ENCODE results near the gene COL20A1. TPM values are rescaled to one million over a fixed set of nuclear protein-coding genes. Genes with fewer than 3 reads are reported as not detected.

Gene COL20A1
- total RNA-seq, 1 experiment from 2014 or later = 0.97 TPM

DNA sequence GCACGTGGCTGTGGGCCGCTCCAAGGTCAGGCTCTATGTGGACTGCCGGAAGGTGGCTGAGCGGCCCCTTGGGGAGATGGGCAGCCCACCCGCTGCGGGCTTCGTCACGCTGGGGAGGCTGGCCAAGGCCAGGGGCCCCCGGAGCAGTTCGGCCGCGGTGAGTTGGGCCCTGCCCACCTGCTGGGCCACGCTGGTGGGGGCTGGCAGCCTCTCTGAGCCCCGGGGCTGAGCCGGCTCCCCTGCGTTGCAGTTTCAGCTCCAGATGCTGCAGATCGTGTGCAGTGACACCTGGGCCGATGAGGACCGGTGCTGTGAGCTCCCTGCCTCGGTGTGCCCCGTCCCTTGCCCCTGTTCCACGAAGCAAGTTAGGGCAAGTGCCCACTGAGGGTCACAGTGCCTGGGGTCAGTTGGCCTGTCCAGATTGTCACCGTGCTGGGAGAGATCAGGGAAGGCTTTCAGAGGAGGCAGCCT lies 27.1 kb downstream of the COL20A1 start:
- no peak for DNase-seq (ENCODE audit: low read depth)

GRCh38 chr20:63320616-63321147 lies 27.7 kb downstream of the COL20A1 start:
- no peak for DNase-seq (ENCODE audit: low read depth)

GRCh38 chr20:63321148-63321831 lies 28.3 kb downstream of the COL20A1 start:
- peak; percentile 47 for DNase-seq (ENCODE audit: low read depth)

DNA sequence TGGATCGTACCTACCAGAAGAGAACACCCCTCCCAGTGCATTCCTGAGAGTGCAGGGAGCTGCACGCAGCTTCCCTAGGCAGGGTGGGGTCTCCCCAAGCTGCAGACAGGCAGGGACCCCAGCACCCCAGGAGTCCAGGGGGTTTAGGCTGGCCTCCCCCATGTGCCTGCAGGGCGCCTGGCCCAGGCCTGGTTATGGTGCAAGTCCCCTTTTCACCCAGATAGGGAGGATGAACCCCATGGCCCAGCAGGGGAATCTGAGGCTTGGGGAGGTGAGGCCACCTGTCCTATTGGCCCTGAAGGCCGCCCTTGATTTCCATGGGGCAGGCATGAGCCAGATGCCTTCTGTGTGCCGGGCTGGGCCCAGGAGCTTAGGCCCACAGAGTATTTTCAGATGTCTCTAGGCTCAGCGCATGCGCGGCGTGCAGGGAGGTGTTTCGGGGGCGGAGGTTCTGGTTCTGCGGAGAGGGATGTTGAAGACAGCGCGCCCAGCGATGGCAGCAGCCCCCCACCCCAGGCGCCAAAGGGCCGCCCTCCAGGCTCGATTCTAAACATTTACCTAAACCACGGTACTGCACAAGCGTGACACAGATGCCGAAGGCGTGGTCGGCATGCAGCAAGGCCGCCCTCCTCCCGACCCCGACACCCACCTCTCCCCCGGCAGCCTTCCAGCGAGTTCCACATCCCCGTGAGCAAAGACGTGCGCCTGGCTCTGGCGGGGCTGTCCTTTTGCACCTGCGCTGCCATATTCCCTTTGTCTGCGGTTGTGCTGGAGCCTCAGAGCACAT lies 29.4 kb downstream of the COL20A1 start:
- no peak for DNase-seq (ENCODE audit: low read depth)

DNA sequence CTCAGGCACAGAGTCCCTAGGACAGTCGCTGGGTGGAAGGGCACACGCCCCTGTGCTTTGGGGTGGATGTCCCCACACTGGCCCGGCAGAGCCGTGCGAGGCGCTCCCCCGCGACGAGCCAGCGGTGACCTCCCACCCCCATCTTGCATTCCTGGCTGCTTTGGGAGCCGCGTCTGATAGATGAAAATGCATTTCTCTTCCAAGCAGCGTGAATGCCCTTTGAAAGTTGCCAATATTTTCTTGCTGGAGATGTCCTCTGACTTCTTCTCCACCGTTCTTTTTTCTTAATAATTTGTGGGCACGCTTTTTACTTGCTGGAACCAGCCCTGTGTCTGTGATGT lies 29.9 kb downstream of the COL20A1 start:
- DNase-seq (ENCODE audit: low read depth) = no peak

DNA sequence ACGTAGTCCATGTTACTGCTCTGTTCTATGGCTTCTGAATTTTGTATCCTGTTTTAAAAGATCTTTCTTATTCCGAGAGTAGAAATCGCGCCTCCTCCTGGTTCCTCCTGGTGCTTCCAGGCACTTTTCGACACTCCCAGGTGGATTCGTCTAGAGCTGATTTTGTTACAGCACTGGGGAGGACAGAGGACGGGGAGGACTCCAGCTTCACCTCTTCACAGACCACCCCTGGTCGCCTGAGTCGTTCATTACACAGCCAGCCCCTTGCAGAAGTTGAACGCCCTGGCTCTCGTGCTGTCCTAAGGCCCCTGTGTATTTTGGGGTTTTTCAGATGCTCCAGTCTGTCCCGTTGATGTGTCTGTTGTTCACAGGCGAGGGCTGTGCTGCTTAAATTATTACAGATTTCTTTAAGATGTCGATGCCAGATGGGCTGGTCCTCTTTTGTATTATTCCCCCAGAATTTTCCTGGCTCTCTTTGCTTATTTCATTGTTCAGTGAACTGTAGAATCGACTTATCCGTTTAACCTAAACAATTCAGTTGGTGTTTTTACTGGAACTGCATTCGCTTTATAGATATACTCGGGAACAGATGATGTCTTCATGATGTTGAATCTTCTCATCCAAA lies 30.5 kb downstream of the COL20A1 start:
- no peak for DNase-seq (ENCODE audit: low read depth)

- DNase-seq (ENCODE audit: low read depth) = no peak
Observed at GRCh38 chr20:63325021-63325471, 32.1 kb downstream of the COL20A1 start.

DNA sequence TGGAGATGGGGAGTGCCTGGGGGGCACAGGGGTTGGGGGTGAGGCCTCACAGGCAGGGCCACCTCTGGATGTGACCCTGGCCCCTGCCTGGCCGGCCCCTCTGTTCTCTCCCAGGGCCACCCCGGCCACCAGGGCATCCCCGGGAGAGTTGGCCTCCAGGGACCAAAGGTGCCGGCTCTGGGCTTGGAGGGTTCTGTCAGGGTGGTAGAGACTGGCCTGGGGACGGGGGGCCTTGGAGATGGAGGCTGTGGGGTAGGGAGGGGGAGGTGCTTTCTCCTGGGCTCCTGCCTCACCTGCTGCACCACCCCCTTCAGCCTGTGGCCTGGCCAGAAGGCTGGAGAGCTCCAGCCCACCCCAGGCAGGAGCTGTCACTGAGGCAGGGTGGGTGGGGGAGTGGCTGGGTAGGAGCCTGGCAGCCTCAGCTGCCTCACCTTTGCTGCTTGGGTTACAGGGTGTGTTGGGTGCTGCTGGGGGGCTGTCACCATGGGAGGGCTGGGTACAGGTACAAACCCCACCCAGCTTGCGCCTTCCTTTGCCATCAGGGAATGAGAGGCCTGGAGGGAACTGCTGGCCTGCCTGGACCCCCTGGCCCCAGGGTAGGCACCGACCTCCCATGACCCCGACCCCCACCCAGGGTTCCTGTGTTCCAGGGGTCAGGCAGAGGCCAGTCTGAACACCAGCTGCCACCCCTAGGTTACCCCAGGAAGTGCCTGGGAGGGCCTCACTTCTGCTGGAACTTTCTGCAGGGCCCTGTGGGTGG lies 32.7 kb downstream of the COL20A1 start:
- no peak for DNase-seq (ENCODE audit: low read depth)

GRCh38 chr20:63326314-63327230 lies 33.6 kb downstream of the COL20A1 start:
- DNase-seq (ENCODE audit: low read depth) = no peak

DNA sequence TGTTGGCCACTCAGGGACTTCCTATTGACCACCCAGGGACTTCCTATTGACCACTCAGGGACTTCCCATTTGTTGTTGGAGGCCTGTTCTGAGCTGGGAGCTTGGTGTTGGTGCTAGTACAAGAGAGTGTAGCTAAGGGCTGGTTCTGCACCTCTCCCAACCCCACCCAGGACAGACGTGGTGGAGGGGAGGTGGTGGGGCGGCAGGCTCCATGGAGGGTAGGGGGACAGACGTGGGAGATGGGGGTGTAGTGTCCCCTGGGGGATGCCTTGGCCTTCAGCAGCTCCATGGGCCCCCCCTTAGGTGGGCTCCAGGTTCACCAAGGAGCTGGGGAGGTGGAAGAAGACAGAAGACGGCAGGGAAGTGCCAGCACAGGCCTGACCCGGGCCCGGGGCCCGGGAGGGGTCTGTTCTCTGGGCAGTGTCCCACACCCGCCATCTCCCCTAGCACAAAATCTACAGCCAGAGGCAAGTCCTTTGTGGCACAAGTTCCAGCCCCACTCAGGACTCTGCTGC lies 34.3 kb downstream of the COL20A1 start:
- DNase-seq (ENCODE audit: low read depth) = no peak

- no peak for DNase-seq (ENCODE audit: low read depth)
Observed at GRCh38 chr20:63328026-63328700, 35.2 kb downstream of the COL20A1 start.

DNA sequence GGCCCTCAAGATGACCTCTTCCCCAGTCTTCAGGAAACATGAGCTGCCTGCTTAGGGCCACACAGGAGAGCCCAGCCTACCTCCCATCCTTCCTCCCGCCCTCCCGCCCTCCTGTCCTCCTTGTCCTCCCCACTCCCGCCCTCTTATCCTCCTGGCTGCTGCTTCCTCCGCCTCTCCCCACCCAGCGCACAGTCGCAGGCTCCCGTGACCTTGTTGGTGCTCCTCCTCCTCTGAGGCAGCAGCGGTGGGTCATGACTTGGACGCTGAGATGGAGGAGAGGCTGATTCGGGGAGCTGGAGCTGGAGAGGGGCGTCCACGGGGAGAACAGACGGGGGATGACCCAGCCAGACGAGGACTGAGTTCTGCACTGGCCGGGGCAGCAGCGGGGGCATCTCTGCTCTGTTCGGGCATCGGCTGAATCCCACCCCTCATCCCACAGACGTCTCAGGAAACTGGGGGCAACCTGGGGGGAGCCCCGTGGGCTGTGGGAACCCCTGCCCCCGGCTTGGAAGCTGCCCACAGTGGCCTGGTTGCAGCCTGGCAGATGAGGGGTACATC lies 35.8 kb downstream of the COL20A1 start:
- no peak for DNase-seq (ENCODE audit: low read depth)

DNA sequence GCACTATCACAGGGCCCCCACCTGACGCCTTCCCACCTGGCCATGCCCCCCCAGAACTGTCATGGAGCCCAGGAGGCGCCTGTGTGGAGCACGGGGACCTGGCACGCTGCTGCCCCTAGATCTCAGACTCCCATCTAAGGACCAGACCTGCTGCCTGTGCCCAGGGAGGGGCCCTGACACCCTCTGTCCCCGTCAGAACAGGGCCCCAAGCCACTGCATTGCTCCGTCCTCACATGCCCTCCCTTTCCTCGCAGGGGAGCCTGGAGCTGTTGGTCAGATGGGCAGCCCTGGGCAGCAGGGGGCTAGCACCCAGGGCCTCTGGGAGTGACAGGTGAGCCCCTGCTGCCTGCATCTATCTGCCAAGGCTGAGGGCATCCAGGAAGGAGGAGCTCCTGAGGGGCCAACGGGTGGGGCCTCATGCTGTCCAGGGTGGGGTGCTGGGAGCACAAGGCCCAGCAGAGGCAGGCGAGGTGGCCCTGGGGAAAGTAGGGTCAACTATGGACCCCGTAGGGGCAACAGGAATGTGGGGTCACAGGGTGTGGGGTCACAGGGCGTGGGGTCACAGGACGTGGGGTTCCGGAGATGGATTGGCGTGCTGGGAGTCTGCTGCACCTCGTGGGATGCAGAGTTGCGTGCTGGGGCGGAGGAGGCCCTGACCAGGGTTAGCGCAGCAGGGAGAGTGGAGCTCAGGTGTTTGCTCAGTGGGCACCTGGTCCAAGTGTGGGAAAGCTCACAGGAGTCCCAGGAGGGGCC lies 36.5 kb downstream of the COL20A1 start:
- DNase-seq (ENCODE audit: low read depth) = no peak

- DNase-seq (ENCODE audit: low read depth) = no peak
Observed at GRCh38 chr20:63330084-63330760, 37.2 kb downstream of the COL20A1 start.

GRCh38 chr20:63330940-63331339 lies 38.0 kb downstream of the COL20A1 start:
- DNase-seq (ENCODE audit: low read depth) = no peak

DNA sequence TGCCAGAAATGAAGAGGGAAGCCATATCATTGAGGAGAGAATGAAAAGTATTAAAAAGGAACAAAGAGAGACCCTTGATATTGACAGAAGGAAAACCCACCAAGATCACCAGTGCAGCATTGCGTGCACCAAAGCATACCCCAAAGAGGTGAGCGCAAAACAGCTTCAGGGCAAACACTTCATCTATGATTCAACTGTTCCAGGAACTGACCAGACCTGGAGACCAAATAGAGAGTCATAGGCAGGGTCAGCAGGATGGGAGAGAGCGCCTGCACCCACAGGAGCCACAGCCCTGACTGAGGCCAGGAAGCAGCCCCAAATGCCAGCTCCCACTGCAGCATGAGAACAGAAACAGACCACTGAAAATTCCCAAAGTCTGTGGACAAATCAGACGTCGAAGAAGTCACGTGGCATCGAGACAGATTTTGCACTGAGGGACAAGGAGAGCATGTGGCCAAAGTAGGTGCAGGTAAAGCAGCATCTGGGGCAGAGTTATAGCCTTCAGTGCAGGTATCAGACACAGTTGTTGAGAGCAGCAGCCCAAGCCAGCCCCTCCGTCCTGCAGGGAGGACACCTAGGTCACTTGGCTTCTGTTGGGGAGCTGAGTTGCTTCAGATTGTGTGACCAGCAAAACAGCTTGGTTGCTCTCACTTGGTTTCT lies 38.9 kb downstream of the COL20A1 start:
- no peak for DNase-seq (ENCODE audit: low read depth)

DNA sequence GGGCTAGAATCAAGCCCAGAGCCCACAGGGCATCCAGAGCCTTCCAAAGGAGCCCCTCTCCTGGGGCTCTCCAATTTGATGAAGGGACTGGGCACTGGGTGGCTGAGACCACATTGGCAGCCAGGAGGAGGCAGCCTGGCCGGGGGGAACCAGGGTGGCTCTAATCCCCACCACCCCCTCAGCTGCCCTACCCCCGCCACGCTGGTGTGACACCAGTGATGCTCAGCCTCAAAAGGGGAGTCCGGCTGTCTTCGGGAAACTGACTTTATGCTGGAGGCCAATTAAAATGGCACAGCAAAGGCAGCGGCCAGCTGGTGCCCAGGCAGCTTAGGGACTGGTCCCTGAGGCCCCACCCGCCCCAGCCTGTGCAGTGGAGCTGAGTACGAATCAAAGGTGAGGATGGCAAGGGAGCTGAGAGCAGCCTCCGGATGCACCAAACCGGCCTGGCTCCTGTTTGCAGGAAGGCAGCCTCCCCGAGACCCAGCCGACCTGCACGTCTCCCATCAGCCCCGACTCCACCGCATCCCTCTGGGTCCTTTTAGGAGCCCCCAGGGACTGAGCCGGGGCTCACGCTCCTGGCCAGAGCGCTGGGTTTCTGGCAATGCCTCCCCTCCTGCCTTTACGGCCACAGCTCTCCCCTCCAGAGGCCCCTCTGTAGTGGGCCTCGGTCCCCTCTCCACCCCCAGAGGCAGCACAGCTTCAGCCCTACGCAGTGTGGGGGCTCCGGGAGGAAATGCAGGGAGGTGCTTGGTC lies 39.7 kb downstream of the COL20A1 start:
- no peak for DNase-seq (ENCODE audit: low read depth)

Measured in Daoy (cell line).